HCT116 (cell line): ENCODE measurements around the gene CCDC179. TPM values are rescaled to one million over a fixed set of nuclear protein-coding genes. Genes with fewer than 3 reads are reported as not detected.

Experiments used
- ATAC-seq: fragments of 200-7000 bp; cut with Tn5 transposase; 2 replicates; pipeline ENCODE4 v1.9.1; 2020; ENCODE audit warnings: mild to moderate bottlenecking, moderate library complexity
- BruUV-seq: library from RNA; stranded (reverse); fragments of 400-500 nt; replicated peaks from 2 replicates; lab custom pipeline; 2021; lab: Mats Ljungman, UMichigan
- CTCF ChIA-PET: fragments of 300-600 bp; sonication (Branson Sonifier 250); formaldehyde crosslinking; loops from one replicate; lab custom pipeline; 2021; ENCODE audit warnings: antibody characterized with exemption; lab: Charles Lee
- POLR2A ChIA-PET: fragments of 300-600, 350-600 bp; sonication (Branson Sonifier 250); formaldehyde crosslinking; loops from one replicate; lab custom pipeline; 2021; ENCODE audit warnings: antibody characterized with exemption; lab: Charles Lee
- RAD21 ChIA-PET, 2 experiments: fragments of 300-600 bp; sonication (Branson Sonifier 250); formaldehyde crosslinking; loops; one replicate each; lab custom pipeline; 2023; ENCODE audit warnings: low total read pairs in 2 of 2; ENCODE audit not compliant: uncharacterized antibody in 2 of 2, unreplicated experiment in 2 of 2, low non-redundant PET in 1 of 2; lab: Charles Lee
- DNase-seq: peaks from one replicate; pipeline ENCODE4 v3.0.0-alpha.2; 2010; ENCODE audit warnings: low read depth, low spot score
- H2AFZ ChIP-seq: fragments of 200-600 bp; shearing (Covaris generic), sonication (generic); 2 replicates; pipeline ENCODE4 v1.6.1; 2017; ENCODE audit warnings: low read depth, mixed run types, mixed read lengths, antibody characterized with exemption, low read length; ENCODE audit not compliant: poor library complexity, severe bottlenecking
- H3K27ac ChIP-seq: 2 replicates; pipeline ENCODE4 v1.5.1; 2012; ENCODE audit warnings: low read depth, low read length
- H3K27me3 ChIP-seq: fragments of 200-600 bp; sonication (generic); 2 replicates; pipeline ENCODE4 v1.6.1; 2016; ENCODE audit warnings: mixed run types, low read length, mixed read lengths; ENCODE audit not compliant: insufficient read depth
- H3K36me3 ChIP-seq, 2 experiments: fragments of 200-500 bp in 1 of 2; fragments of 200-600 bp in 1 of 2; sonication (Bioruptor generic) in 1 of 2; sonication (generic) in 1 of 2; 2 replicates each; pipeline versions ENCODE4 v1.5.1 to v1.6.1; 2014 to 2016; ENCODE audit warnings: low read length in 2 of 2, inconsistent platforms in 1 of 2, mixed read lengths in 1 of 2, mixed run types in 1 of 2; ENCODE audit not compliant: insufficient read depth in 2 of 2, control insufficient read depth in 1 of 2
- H3K4me1 ChIP-seq, 2 experiments: fragments of 200-600 bp in 1 of 2; sonication (generic) in 1 of 2; 2 replicates each; pipeline versions ENCODE4 v1.5.1 to v1.6.1; 2012 to 2017; ENCODE audit warnings: low read length in 2 of 2, inconsistent platforms in 1 of 2, mild to moderate bottlenecking in 1 of 2, mixed read lengths in 1 of 2, mixed run types in 1 of 2, moderate library complexity in 1 of 2; ENCODE audit not compliant: insufficient read depth in 2 of 2, control insufficient read depth in 1 of 2
- H3K4me2 ChIP-seq: fragments of 200-600 bp; sonication (generic); 2 replicates; pipeline ENCODE4 v1.6.1; 2017; ENCODE audit warnings: mixed run types, low read length, mixed read lengths
- H3K4me3 ChIP-seq, 2 experiments: fragments of 200-600 bp in 1 of 2; sonication (generic) in 1 of 2; replicated peaks in 1 of 2; 2 replicates each; pipeline ENCODE4 v1.5.1; 2011 to 2016; ENCODE audit warnings: low read length in 2 of 2, control low read depth in 1 of 2, low read depth in 1 of 2, mild to moderate bottlenecking in 1 of 2, mixed read lengths in 1 of 2, mixed run types in 1 of 2
- H3K79me2 ChIP-seq: fragments of 200-600 bp; sonication (generic); 2 replicates; pipeline ENCODE4 v1.6.1; 2017; ENCODE audit warnings: mild to moderate bottlenecking, mixed run types, low read length, moderate library complexity, mixed read lengths; ENCODE audit not compliant: insufficient read depth
- H3K9ac ChIP-seq: fragments of 200-600 bp; sonication (generic); 2 replicates; pipeline ENCODE4 v1.6.1; 2016; ENCODE audit warnings: low read length, mixed read lengths
- H3K9me2 ChIP-seq: fragments of 200-600 bp; sonication (generic), shearing (Covaris generic); 2 replicates; pipeline ENCODE4 v1.6.1; 2017; ENCODE audit warnings: mixed run types, mild to moderate bottlenecking, moderate library complexity; ENCODE audit not compliant: insufficient read depth
- H3K9me3 ChIP-seq, 2 experiments: fragments of 200-500 bp in 1 of 2; fragments of 200-600 bp in 1 of 2; sonication (Bioruptor generic) in 1 of 2; sonication (generic) in 1 of 2; 2 replicates each; pipeline ENCODE4 v1.6.1; 2014 to 2017; ENCODE audit warnings: low read length in 2 of 2, mixed read lengths in 2 of 2, inconsistent platforms in 1 of 2, low read depth in 1 of 2, mild to moderate bottlenecking in 1 of 2, mixed run types in 1 of 2, moderate library complexity in 1 of 2; ENCODE audit not compliant: control insufficient read depth in 1 of 2, insufficient read depth in 1 of 2
- H4K20me1 ChIP-seq: fragments of 200-600 bp; sonication (generic), shearing (Covaris generic); 2 replicates; pipeline ENCODE4 v1.6.1; 2017; ENCODE audit warnings: mixed run types, mild to moderate bottlenecking, moderate library complexity; ENCODE audit not compliant: insufficient read depth
- CEBPB ChIP-seq: IDR thresholded peaks from 2 replicates; pipeline ENCODE4 v1.6.1; 2012; ENCODE audit warnings: low read depth
- EGR1 ChIP-seq: IDR thresholded peaks from 2 replicates; pipeline ENCODE4 v1.6.1; 2012; ENCODE audit warnings: low read depth
- EZH2phosphoT487 ChIP-seq: fragments of 200-600 bp; IDR thresholded peaks from 2 replicates; pipeline ENCODE4 v1.6.1; 2018; ENCODE audit warnings: antibody characterized with exemption, borderline replicate concordance
- FOSL1 ChIP-seq: IDR thresholded peaks from 2 replicates; pipeline ENCODE4 v1.6.1; 2012; ENCODE audit warnings: low read depth
- JUND ChIP-seq: IDR thresholded peaks from 2 replicates; pipeline ENCODE4 v1.6.1; 2012
- POLR2A ChIP-seq: IDR thresholded peaks from 2 replicates; pipeline ENCODE4 v1.7.0; 2011; ENCODE audit warnings: borderline replicate concordance; ENCODE audit not compliant: insufficient read depth, insufficient read length; ENCODE audit errors: extremely low read depth
- POLR2AphosphoS5 ChIP-seq: IDR thresholded peaks from 2 replicates; pipeline ENCODE4 v1.6.1; 2011; ENCODE audit warnings: mild to moderate bottlenecking, low read depth, low read length, moderate library complexity
- RAD21 ChIP-seq: IDR thresholded peaks from 2 replicates; pipeline ENCODE4 v1.6.1; 2012; ENCODE audit warnings: low read depth, mild to moderate bottlenecking
- SRF ChIP-seq: IDR thresholded peaks from 2 replicates; pipeline ENCODE4 v1.6.1; 2012; ENCODE audit warnings: low read depth
- ZFX ChIP-seq: fragments of 450-650 bp; IDR thresholded peaks from 2 replicates; pipeline ENCODE4 v1.6.1; 2017
- ZNF274 ChIP-seq: fragments of 200-500 bp; sonication (Bioruptor generic); IDR thresholded peaks from 2 replicates; pipeline ENCODE4 v1.6.1; 2014; ENCODE audit warnings: mild to moderate bottlenecking, low read depth, low read length, inconsistent platforms
- intact Hi-C: fragments of 100-400 bp; cut with micrococcal nuclease; formaldehyde crosslinking; loops from 2 replicates; pipeline ENCODE4 v1.10.0; 2022
- total RNA-seq: library from RNA; stranded (reverse); gene quantifications from one replicate; pipeline ENCODE4 v1.2.1, GENCODE V29; 2021; ENCODE audit not compliant: unreplicated experiment
- TF ChIP-seq, protein P1 (sequence below), 3 experiments: fragments of 200-600 bp in 1 of 3; sonication (generic) in 1 of 3; IDR thresholded peaks in 2 of 3; conservative IDR thresholded peaks in 1 of 3; 2 replicates each; pipeline ENCODE4 v1.5.1; 2012 to 2017; ENCODE audit warnings: low read depth in 2 of 3, low read length in 2 of 3, antibody characterized with exemption in 1 of 3, borderline replicate concordance in 1 of 3, control low read depth in 1 of 3, mild to moderate bottlenecking in 1 of 3, mixed read lengths in 1 of 3, mixed run types in 1 of 3, moderate library complexity in 1 of 3; ENCODE audit not compliant: insufficient read depth in 1 of 3
- TF ChIP-seq, protein P2 (sequence below): IDR thresholded peaks from 2 replicates; pipeline ENCODE4 v1.6.1; 2012; ENCODE audit warnings: low read depth

The CCDC179 gene
- total RNA-seq, 1 experiment from 2014 or later = not detected

DNA sequence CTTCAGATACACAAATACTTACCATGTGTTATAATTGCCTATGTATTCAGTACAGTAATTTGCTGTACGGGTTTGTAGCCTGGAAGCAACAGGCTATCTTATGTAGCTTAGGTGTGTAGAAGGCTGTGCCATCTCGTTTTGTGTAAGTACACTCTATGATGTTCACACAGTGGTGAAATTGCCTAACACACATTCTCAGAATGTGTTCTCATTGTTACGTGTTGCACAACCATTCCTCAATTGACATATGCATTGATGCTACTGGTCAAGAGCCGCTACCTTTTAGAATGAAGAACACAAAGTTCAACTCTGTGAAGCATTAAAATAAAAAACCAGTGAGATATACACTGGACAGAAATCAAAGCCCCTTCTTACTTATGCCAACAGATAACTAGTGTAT is 57.4 kb downstream of the CCDC179 start:
- ChIA-PET CTCF (no interaction called here), RAD21 (no interaction called here), POLR2A (no interaction called here)
- DNase-seq (no peak), ATAC-seq (no peak)
- Histone ChIP-seq H3K9me3 (no peaks in the 10 kb centered on the region), H3K4me1 (no peaks in the 10 kb centered on the region), H2AFZ (no peak overlapping the region), H3K79me2 (no peaks in the 10 kb centered on the region), H3K9ac (no peak overlapping the region), H3K27ac (no peak overlapping the region), H3K36me3 (no peaks in the 10 kb centered on the region), H3K4me3 (no peak overlapping the region), H4K20me1 (no peaks in the 10 kb centered on the region), H3K4me2 (no peak overlapping the region), H3K9me2 (no peaks in the 10 kb centered on the region), H3K27me3 (peaks cover 30% of the 10 kb centered on the region)
- intact Hi-C loops = no loop called here
- BruUV-seq = no TSS peak
- TF ChIP-seq JUND = no peak
- TF ChIP-seq RAD21 = no peak
- TF ChIP-seq, protein P1, sequence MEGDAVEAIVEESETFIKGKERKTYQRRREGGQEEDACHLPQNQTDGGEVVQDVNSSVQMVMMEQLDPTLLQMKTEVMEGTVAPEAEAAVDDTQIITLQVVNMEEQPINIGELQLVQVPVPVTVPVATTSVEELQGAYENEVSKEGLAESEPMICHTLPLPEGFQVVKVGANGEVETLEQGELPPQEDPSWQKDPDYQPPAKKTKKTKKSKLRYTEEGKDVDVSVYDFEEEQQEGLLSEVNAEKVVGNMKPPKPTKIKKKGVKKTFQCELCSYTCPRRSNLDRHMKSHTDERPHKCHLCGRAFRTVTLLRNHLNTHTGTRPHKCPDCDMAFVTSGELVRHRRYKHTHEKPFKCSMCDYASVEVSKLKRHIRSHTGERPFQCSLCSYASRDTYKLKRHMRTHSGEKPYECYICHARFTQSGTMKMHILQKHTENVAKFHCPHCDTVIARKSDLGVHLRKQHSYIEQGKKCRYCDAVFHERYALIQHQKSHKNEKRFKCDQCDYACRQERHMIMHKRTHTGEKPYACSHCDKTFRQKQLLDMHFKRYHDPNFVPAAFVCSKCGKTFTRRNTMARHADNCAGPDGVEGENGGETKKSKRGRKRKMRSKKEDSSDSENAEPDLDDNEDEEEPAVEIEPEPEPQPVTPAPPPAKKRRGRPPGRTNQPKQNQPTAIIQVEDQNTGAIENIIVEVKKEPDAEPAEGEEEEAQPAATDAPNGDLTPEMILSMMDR (IDR thresholded peaks at IDR 0.05 in 2 of 3, conservative IDR thresholded peaks at IDR 0.05 in 1 of 3; ENCODE audit: borderline replicate concordance in 1 of 3, insufficient read depth in 1 of 3, low read depth in 2 of 3, low read length in 2 of 3) = no peak
- TF ChIP-seq EZH2phosphoT487 = no peak
- no peak for TF ChIP-seq FOSL1
- no peak for TF ChIP-seq POLR2A
- TF ChIP-seq CEBPB = no peak
- TF ChIP-seq POLR2AphosphoS5 = no peak
- TF ChIP-seq ZFX = no peak

DNA sequence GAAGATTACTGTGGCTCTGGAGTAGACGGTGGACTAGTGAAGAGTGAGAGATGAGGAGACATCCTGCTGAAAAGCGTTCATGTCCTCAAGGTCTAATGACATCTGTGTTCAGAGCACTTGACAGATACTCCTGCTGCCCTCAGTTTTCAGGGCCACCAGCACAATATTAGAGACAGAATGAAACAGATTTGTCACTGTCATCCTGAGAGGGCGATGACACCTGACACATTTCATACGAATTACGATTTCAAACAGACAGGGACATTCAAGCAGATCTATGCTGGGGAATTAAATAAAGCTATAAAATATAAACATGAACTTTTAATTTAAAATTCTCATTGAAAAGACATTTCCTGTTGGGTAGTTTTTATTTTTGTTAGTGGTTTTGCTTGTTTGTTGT is 59.8 kb downstream of the CCDC179 start:
- no peaks in the 10 kb centered on the region for H3K9me3 ChIP-seq
- H3K36me3 ChIP-seq = no peaks in the 10 kb centered on the region
- RAD21 ChIA-PET = no interaction called here
- no peak overlapping the region for H3K4me3 ChIP-seq
- peaks cover 0 to 6% of the 10 kb centered on the region in 2 experiments; a peak in 1 of 4 replicates for H3K4me1 ChIP-seq
- H3K27ac ChIP-seq = no peak overlapping the region
- no TSS peak for BruUV-seq
- POLR2A ChIA-PET = no interaction called here
- H2AFZ ChIP-seq = no peak overlapping the region
- DNase-seq (no peak), ATAC-seq (no peak)
- no peaks in the 10 kb centered on the region for H4K20me1 ChIP-seq
- no peak overlapping the region for H3K9ac ChIP-seq
- H3K79me2 ChIP-seq = no peaks in the 10 kb centered on the region
- H3K4me2 ChIP-seq = no peak overlapping the region
- H3K9me2 ChIP-seq = no peaks in the 10 kb centered on the region
- CTCF ChIA-PET = interaction anchor here (1.5 kb wide), 1 partner anchor 13 kb away, joined by 5 read pairs; no protein-coding TSS in a partner anchor
- intact Hi-C loops = no loop called here
- H3K27me3 ChIP-seq = peaks cover 30% of the 10 kb centered on the region
- TF ChIP-seq EGR1 = no peak
- no peak for TF ChIP-seq SRF
- TF ChIP-seq, protein P1 (IDR thresholded peaks at IDR 0.05 in 2 of 3, conservative IDR thresholded peaks at IDR 0.05 in 1 of 3; ENCODE audit: borderline replicate concordance in 1 of 3, insufficient read depth in 1 of 3, low read depth in 2 of 3, low read length in 2 of 3) = no peak
- no peak for TF ChIP-seq EZH2phosphoT487
- TF ChIP-seq, protein P2, sequence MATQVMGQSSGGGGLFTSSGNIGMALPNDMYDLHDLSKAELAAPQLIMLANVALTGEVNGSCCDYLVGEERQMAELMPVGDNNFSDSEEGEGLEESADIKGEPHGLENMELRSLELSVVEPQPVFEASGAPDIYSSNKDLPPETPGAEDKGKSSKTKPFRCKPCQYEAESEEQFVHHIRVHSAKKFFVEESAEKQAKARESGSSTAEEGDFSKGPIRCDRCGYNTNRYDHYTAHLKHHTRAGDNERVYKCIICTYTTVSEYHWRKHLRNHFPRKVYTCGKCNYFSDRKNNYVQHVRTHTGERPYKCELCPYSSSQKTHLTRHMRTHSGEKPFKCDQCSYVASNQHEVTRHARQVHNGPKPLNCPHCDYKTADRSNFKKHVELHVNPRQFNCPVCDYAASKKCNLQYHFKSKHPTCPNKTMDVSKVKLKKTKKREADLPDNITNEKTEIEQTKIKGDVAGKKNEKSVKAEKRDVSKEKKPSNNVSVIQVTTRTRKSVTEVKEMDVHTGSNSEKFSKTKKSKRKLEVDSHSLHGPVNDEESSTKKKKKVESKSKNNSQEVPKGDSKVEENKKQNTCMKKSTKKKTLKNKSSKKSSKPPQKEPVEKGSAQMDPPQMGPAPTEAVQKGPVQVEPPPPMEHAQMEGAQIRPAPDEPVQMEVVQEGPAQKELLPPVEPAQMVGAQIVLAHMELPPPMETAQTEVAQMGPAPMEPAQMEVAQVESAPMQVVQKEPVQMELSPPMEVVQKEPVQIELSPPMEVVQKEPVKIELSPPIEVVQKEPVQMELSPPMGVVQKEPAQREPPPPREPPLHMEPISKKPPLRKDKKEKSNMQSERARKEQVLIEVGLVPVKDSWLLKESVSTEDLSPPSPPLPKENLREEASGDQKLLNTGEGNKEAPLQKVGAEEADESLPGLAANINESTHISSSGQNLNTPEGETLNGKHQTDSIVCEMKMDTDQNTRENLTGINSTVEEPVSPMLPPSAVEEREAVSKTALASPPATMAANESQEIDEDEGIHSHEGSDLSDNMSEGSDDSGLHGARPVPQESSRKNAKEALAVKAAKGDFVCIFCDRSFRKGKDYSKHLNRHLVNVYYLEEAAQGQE = no peak
- TF ChIP-seq CEBPB = no peak
- TF ChIP-seq ZNF274 = no peak
- TF ChIP-seq ZFX = no peak
